Measurements from ENCODE around the gene MYL9. TPM values are rescaled to one million over a fixed set of nuclear protein-coding genes. Genes with fewer than 3 reads are reported as not detected.

Gene MYL9
- total RNA-seq, 1 donor from 2014 or later: 717 TPM

DNA sequence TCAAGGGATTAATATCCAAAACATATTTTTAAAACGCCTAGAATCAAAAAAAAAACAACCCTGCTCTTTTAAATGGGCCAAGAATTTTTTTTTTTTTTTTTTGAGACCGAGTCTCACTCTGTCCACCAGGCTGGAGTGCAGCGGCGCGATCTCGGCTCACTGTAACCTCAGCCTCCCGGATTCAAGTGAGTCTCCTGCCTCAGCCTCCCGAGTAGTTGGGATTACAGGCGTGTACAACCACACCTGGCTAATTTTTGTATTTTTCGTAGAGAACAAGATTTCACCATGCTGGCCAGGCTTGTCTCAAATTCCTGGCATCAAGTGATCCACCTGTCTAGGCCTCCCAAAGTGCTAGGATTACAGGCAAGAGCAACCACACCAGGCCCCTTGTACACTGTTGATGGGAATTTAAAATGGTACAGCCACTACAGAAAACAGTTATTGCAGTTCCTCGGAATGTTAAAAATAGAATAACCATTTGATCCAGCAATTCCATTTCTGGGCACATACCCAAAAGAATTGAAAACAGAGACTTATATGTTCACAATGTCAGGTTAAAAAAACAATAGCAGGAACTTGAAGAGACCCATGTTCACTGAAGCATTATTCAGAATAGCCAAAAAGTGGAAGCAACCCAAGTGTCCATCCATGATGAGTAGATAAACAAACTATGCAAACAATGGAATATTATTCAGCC is 3.1 kb upstream of the MYL9 start:
- Histone ChIP-seq H3K36me3 (peaks cover 0 to 8% of the 10 kb centered on the region in 2 donors), H3K4me3 (peak overlapping the region in 1 of 2 donors; percentile 93), H3K27ac (peak overlapping the region; percentile 77 to 98), H3K27me3 (no peaks in the 10 kb centered on the region), H3K4me1 (peaks cover 5 to 31% of the 10 kb centered on the region in 2 donors), H3K9me3 (no peaks in the 10 kb centered on the region)
- TF ChIP-seq, protein P1, sequence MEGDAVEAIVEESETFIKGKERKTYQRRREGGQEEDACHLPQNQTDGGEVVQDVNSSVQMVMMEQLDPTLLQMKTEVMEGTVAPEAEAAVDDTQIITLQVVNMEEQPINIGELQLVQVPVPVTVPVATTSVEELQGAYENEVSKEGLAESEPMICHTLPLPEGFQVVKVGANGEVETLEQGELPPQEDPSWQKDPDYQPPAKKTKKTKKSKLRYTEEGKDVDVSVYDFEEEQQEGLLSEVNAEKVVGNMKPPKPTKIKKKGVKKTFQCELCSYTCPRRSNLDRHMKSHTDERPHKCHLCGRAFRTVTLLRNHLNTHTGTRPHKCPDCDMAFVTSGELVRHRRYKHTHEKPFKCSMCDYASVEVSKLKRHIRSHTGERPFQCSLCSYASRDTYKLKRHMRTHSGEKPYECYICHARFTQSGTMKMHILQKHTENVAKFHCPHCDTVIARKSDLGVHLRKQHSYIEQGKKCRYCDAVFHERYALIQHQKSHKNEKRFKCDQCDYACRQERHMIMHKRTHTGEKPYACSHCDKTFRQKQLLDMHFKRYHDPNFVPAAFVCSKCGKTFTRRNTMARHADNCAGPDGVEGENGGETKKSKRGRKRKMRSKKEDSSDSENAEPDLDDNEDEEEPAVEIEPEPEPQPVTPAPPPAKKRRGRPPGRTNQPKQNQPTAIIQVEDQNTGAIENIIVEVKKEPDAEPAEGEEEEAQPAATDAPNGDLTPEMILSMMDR (IDR thresholded peaks at IDR 0.05): peak in 1 of 3 experiments; percentile 20
- intact Hi-C loops (cut with DNase I): no loop called here
- peak in 1 of 2 donors; percentile 60 for DNase-seq (ENCODE audit: low spot score in 2 of 2)

DNA sequence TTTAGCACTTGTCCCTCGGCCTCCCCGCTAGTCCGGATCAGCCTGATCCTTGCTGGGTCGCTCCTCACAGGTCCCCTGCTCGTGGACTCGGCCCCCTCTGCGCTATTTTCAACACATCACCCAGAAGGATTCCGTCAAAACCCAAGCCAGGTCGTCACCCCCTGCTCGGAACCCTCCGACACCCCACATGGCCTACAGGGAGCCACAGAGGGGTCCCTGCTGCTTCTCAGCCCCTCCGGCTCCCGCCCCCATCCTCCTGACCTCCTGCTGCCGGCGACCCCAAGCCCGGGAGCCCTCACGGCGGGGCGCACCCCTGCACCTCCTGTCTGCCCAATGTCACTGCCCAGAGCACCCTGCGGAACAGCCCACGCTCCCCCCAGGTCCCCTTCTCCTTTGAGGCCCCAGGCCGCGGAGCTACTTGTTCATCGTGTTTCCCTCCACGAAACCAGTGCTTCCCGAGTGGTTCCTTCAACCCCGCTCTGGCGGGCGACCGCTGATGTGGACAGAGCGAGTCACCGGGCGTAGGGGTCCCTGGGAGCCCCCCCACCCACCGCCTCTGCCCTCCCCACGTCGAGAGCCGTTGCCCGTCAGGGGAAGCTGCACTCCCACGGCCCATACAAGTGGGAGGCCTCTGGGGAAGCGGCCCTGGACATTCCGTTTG is 638 bp upstream of the MYL9 start:
- no peak for DNase-seq (ENCODE audit: low spot score in 2 of 2)
- Histone ChIP-seq H3K27me3 (no peaks in the 10 kb centered on the region), H3K4me1 (peaks cover 10 to 44% of the 10 kb centered on the region in 2 donors), H3K36me3 (peaks cover 11 to 25% of the 10 kb centered on the region in 2 donors), H3K4me3 (peak overlapping the region; percentile 92 to 93), H3K27ac (peak overlapping the region; percentile 98 to 99), H3K9me3 (no peaks in the 10 kb centered on the region)
- TF ChIP-seq, protein P1 (IDR thresholded peaks at IDR 0.05): no peak
- intact Hi-C loops (cut with DNase I): loop anchor here (2.0 to 5.0 kb wide), 3 partner anchors 32 to 232 kb away; partner anchors contain the start of genes DSN1 and TGIF2

DNA sequence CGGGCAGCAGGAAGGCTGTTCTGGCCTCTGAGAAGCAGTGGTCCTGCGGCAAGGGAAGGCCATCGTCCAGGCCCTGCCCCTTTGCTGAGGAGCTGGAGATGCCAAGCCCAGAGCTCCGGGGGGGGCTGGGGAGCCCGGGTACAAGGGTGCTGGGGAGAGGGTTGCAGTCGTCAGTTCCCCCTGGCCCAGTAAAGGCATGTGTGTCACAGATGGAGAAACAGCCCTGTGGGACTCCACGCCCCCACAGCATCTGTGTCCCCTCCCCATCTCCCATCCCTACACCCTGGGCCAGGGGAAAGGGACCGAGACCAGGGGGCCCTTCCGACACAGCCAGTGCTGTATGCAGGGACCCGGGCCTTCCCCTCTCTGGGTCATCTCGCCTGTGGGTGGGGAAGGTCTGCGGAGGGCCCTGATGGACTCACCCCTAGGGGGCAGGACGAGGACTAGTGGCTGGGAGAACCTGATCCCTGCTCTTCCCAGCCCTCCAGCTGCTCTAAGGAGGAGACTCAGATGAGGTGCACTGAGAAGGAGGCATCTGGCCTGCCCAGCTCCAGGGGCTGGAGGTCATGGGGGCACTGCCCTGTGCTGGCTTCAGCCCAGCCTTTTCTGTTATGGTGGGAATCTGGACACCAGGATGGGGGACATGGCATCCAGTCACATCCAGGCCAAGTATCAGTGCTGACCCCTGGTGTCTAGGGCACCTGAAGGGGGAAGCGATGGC is 609 bp downstream of the MYL9 start:
- H3K27me3 ChIP-seq: no peaks in the 10 kb centered on the region
- peaks cover 17 to 54% of the 10 kb centered on the region in 2 donors for H3K4me1 ChIP-seq
- H3K36me3 ChIP-seq: peaks cover 20 to 38% of the 10 kb centered on the region in 2 donors
- H3K27ac ChIP-seq: peak overlapping the region; percentile 98 to 99
- peak in 1 of 2 donors; percentile 71 for DNase-seq (ENCODE audit: low spot score in 2 of 2)
- H3K4me3 ChIP-seq: peak overlapping the region; percentile 92 to 93
- TF ChIP-seq, protein P1 (IDR thresholded peaks at IDR 0.05): peak; percentile 52 to 62 (median 53)
- intact Hi-C loops (cut with DNase I): loop anchor here (2.0 to 5.0 kb wide), 3 partner anchors 31 to 230 kb away; partner anchors contain the start of genes DSN1 and TGIF2
- H3K9me3 ChIP-seq: no peaks in the 10 kb centered on the region

DNA sequence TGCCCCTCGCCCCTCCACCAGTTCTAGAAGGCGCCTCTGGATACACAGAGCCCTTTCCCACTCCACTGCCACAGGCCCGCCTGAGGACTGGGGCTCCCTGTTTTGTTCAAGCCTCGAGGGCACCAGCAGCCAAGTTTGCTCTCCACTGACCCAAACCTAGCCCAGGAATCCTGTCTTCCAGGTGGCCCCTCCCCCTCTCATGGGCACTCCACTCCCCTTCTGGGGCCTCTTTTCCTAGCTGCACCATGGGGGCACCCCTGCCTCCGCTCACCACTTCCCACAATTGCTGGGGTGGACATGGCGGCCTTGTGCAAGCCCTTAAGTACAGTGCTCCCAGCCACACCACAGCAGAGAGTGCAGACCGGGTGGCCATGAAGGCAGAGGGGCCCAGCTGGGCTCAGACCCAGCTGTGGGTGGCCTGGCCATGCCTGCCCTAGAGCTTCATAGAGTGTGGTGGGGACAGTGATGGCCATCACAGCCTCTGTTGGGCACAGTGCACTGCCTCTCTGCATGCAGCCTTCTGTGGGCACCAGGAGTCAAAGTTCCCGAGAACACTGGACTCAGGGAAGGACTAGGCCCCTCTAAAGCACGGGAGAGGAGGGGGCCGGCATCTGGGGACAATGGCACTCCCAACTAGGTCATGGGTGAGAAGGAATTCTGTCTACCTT is 1.3 kb downstream of the MYL9 start:
- intact Hi-C loops (cut with DNase I): loop anchor here (5.0 kb wide), 1 partner anchor 230 kb away; the partner anchor contains the start of gene DSN1
- Histone ChIP-seq H3K27ac (peak overlapping the region; percentile 98 to 99), H3K27me3 (no peaks in the 10 kb centered on the region), H3K36me3 (peaks cover 27 to 45% of the 10 kb centered on the region in 2 donors), H3K4me3 (peak overlapping the region; percentile 92 to 93), H3K4me1 (peaks cover 14 to 54% of the 10 kb centered on the region in 2 donors), H3K9me3 (no peaks in the 10 kb centered on the region)
- DNase-seq (ENCODE audit: low spot score in 2 of 2): no peak
- TF ChIP-seq, protein P1 (IDR thresholded peaks at IDR 0.05): no peak
